Measurements from ENCODE around the gene SFN.
A peak's percentile ranks its signal among the peaks of the same experiment; 100 is the strongest.

The SFN gene

DNA sequence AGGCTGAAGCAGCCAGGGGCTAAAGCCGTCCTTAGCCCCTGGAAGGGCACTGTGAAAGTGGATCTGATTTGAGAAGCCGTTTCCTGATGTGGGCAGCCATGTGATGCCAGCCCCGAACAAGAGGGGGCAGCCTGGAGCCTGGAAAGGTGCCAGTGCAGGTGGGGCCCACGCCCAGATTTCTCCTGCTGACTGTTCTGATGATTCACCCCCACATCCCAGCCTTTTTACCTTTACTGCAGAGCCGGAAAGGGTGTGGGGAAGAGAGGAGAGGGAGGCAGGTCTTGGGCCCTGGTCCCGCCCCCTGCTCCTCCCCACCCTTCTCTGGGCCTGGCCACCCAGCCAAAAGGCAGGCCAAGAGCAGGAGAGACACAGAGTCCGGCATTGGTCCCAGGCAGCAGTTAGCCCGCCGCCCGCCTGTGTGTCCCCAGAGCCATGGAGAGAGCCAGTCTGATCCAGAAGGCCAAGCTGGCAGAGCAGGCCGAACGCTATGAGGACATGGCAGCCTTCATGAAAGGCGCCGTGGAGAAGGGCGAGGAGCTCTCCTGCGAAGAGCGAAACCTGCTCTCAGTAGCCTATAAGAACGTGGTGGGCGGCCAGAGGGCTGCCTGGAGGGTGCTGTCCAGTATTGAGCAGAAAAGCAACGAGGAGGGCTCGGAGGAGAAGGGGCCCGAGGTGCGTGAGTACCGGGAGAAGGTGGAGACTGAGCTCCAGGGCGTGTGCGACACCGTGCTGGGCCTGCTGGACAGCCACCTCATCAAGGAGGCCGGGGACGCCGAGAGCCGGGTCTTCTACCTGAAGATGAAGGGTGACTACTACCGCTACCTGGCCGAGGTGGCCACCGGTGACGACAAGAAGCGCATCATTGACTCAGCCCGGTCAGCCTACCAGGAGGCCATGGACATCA, at the start of gene SFN:
TSS of gene SFN (plus strand) at position 369 of the 904 bp plus-strand sequence. CDS start at position 433, 64 bp downstream.
- peak within 1 kb of the TSS; percentile 77 to 93 for H3K4me3 ChIP-seq (ENCODE audit: low read depth in 1 of 2, low read length in 2 of 2)
- H3K27ac ChIP-seq (ENCODE audit: low read depth, low read length), result peak within 1 kb of the TSS; percentile 83
- H3K27me3 ChIP-seq (ENCODE audit: control insufficient read depth in 1 of 2, insufficient read depth in 2 of 2, low read length in 2 of 2), result no peaks in the 10 kb centered on the region
- H3K4me1 ChIP-seq (ENCODE audit: control insufficient read depth in 1 of 2, insufficient read depth in 2 of 2, low read length in 2 of 2), result peaks cover 16% of the 10 kb centered on the region in 2 donors
- peak within 1 kb of the TSS; percentile 96 to 100 for H3K9ac ChIP-seq (ENCODE audit: low read depth in 1 of 2, low read length in 2 of 2)
- no peaks in the 10 kb centered on the region for H3K9me3 ChIP-seq (ENCODE audit: control insufficient read depth in 1 of 2, low read length in 2 of 2)
- H3K36me3 ChIP-seq (ENCODE audit: control insufficient read depth in 1 of 2, insufficient read depth in 2 of 2, low read length in 2 of 2), result peaks cover 0 to under 1% of the 10 kb centered on the region in 2 donors

DNA sequence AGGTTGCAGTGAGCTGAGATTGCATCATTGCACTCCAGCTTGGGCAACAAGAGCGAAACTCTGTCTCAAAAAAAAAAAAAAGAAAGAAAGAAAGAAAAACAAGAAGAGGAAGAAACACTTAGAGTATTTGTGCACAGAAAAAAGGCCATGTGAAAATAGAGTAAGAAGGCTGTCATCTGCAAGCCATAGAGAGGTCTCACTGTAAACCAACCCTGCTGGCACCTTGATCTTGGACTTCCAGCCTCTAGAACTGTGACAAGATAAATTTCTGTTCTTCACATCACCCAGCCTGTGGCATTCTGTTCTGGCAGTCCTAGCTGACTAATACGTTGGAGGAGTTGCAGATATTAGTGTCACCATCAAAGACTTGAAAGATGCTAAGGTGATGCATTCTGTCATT, 48.6 kb upstream of the SFN start:
- H3K9ac ChIP-seq (ENCODE audit: low read depth in 1 of 2, low read length in 2 of 2), result no peak overlapping the region
- no peaks in the 10 kb centered on the region for H3K27me3 ChIP-seq (ENCODE audit: control insufficient read depth in 1 of 2, insufficient read depth in 2 of 2, low read length in 2 of 2)
- no peak overlapping the region for H3K4me3 ChIP-seq (ENCODE audit: low read depth in 1 of 2, low read length in 2 of 2)
- no peak overlapping the region for H3K27ac ChIP-seq (ENCODE audit: low read depth, low read length)
- no peaks in the 10 kb centered on the region for H3K9me3 ChIP-seq (ENCODE audit: control insufficient read depth in 1 of 2, low read length in 2 of 2)
- H3K4me1 ChIP-seq (ENCODE audit: control insufficient read depth in 1 of 2, insufficient read depth in 2 of 2, low read length in 2 of 2), result no peaks in the 10 kb centered on the region
- H3K36me3 ChIP-seq (ENCODE audit: control insufficient read depth in 1 of 2, insufficient read depth in 2 of 2, low read length in 2 of 2), result no peaks in the 10 kb centered on the region

DNA sequence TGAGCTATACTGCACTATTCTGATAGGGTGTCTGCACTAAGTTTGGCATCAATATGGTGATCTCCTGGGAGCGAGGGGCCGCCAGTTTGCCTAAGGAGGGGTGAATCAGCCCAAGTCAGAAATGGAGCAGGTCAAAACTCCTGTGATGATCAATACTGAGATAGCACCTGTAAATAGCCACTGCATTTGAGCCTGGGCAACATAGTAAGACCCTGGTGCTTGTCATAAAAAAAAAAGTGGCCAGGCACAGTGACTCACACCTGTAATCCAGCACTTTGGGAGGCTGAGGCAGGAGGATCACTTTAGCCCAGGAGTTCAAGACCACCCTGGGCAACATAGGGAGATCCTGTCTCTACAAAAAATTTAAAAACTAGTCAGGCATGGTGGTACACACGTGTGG, 48.1 kb upstream of the SFN start:
- H3K9ac ChIP-seq (ENCODE audit: low read depth in 1 of 2, low read length in 2 of 2), result no peak overlapping the region
- no peak overlapping the region for H3K4me3 ChIP-seq (ENCODE audit: low read depth in 1 of 2, low read length in 2 of 2)
- no peak overlapping the region for H3K27ac ChIP-seq (ENCODE audit: low read depth, low read length)
- H3K4me1 ChIP-seq (ENCODE audit: control insufficient read depth in 1 of 2, insufficient read depth in 2 of 2, low read length in 2 of 2), result no peaks in the 10 kb centered on the region
- no peaks in the 10 kb centered on the region for H3K27me3 ChIP-seq (ENCODE audit: control insufficient read depth in 1 of 2, insufficient read depth in 2 of 2, low read length in 2 of 2)
- H3K9me3 ChIP-seq (ENCODE audit: control insufficient read depth in 1 of 2, low read length in 2 of 2), result no peaks in the 10 kb centered on the region
- H3K36me3 ChIP-seq (ENCODE audit: control insufficient read depth in 1 of 2, insufficient read depth in 2 of 2, low read length in 2 of 2), result no peaks in the 10 kb centered on the region

DNA sequence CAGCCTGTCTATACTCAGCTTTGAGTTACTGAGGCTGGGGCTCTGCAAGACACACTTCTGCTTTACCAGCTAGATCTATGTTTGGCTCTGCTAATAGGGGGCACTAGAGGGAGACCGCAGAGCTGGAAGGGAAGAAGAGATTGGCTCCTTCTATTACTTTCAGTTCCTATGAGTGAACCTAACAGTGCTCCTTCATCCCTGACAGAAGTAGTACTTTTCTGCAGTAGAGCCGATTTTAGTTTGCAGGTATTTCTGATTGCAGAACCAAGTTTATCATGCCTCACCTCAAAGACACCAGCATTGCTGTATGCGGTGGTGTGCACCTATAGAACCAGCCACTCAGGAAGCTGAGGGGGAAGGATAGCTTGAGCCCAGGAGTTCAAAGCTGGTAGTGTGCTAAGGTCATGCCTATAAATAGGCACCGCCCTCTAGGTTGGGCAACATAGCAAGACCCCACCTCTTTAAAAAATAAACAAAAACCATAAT, 42.1 kb upstream of the SFN start:
- Histone ChIP-seq H3K9me3 (ENCODE audit: control insufficient read depth in 1 of 2, low read length in 2 of 2) (no peaks in the 10 kb centered on the region), H3K27me3 (ENCODE audit: control insufficient read depth in 1 of 2, insufficient read depth in 2 of 2, low read length in 2 of 2) (no peaks in the 10 kb centered on the region), H3K9ac (ENCODE audit: low read depth in 1 of 2, low read length in 2 of 2) (peak overlapping the region in 1 of 2 donors; percentile 8), H3K36me3 (ENCODE audit: control insufficient read depth in 1 of 2, insufficient read depth in 2 of 2, low read length in 2 of 2) (no peaks in the 10 kb centered on the region), H3K4me1 (ENCODE audit: control insufficient read depth in 1 of 2, insufficient read depth in 2 of 2, low read length in 2 of 2) (peaks cover 18 to 19% of the 10 kb centered on the region in 2 donors), H3K4me3 (ENCODE audit: low read depth in 1 of 2, low read length in 2 of 2) (peak overlapping the region in 1 of 2 donors; percentile 38), H3K27ac (ENCODE audit: low read depth, low read length) (no peak overlapping the region)

DNA sequence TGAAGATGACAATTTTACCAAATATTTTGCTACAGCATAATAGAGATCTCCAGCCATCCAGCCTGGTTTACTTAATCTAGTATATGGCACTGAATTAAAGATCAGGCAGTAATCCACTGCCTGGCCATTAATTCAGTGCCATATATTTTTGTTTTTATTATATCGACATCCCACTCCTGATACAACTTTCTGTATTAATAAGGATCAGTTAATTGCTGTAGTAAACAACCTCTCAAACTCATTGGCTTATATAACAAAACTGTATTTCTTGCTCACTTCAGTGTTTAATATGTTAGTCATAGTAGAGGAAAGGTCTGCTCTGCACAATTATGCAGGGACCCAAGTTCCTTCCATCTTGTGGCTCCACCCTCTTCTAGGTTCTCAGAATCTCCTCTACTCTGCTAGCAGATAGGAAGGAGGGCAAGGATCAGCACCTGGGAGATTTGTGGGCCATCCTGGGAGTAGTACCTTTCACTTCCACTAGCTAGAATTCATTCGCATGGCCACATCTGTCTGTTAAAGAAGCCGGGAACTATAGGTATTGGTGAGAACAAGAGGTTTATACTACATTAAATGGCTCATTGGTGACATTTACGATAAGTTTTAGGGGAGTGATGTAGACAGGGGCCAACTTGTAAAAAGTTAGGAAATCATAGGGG, 40.1 kb upstream of the SFN start:
- H3K9me3 ChIP-seq (ENCODE audit: control insufficient read depth in 1 of 2, low read length in 2 of 2), result no peaks in the 10 kb centered on the region
- peaks cover 23 to 30% of the 10 kb centered on the region in 2 donors for H3K4me1 ChIP-seq (ENCODE audit: control insufficient read depth in 1 of 2, insufficient read depth in 2 of 2, low read length in 2 of 2)
- H3K9ac ChIP-seq (ENCODE audit: low read depth in 1 of 2, low read length in 2 of 2), result no peak overlapping the region
- no peak overlapping the region for H3K27ac ChIP-seq (ENCODE audit: low read depth, low read length)
- no peaks in the 10 kb centered on the region for H3K36me3 ChIP-seq (ENCODE audit: control insufficient read depth in 1 of 2, insufficient read depth in 2 of 2, low read length in 2 of 2)
- no peak overlapping the region for H3K4me3 ChIP-seq (ENCODE audit: low read depth in 1 of 2, low read length in 2 of 2)
- H3K27me3 ChIP-seq (ENCODE audit: control insufficient read depth in 1 of 2, insufficient read depth in 2 of 2, low read length in 2 of 2), result no peaks in the 10 kb centered on the region

DNA sequence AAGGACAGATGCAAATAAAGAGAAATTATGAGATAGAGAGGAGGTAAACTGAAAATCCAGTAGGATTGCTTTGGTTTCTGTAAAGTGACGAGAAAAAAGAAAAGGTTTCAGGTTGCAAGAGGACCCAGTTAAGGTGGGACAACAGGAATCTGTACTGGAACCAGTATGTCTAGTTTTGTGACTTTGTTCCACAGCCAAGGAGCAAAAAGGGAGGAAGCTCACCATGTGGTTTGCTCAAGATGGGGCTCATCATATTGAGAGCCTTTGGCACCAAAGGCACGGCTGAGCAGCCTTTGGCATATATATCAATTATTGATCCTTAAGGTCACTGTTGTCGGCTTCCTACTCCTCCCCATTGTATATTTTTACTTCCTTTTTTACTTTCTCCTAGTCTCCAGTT, 38.2 kb upstream of the SFN start:
- Histone ChIP-seq H3K36me3 (ENCODE audit: control insufficient read depth in 1 of 2, insufficient read depth in 2 of 2, low read length in 2 of 2) (no peaks in the 10 kb centered on the region), H3K4me1 (ENCODE audit: control insufficient read depth in 1 of 2, insufficient read depth in 2 of 2, low read length in 2 of 2) (peaks cover 39 to 45% of the 10 kb centered on the region in 2 donors), H3K9me3 (ENCODE audit: control insufficient read depth in 1 of 2, low read length in 2 of 2) (no peaks in the 10 kb centered on the region), H3K4me3 (ENCODE audit: low read depth in 1 of 2, low read length in 2 of 2) (peak overlapping the region in 1 of 2 donors; percentile 5), H3K27ac (ENCODE audit: low read depth, low read length) (no peak overlapping the region), H3K27me3 (ENCODE audit: control insufficient read depth in 1 of 2, insufficient read depth in 2 of 2, low read length in 2 of 2) (no peaks in the 10 kb centered on the region), H3K9ac (ENCODE audit: low read depth in 1 of 2, low read length in 2 of 2) (no peak overlapping the region)

DNA sequence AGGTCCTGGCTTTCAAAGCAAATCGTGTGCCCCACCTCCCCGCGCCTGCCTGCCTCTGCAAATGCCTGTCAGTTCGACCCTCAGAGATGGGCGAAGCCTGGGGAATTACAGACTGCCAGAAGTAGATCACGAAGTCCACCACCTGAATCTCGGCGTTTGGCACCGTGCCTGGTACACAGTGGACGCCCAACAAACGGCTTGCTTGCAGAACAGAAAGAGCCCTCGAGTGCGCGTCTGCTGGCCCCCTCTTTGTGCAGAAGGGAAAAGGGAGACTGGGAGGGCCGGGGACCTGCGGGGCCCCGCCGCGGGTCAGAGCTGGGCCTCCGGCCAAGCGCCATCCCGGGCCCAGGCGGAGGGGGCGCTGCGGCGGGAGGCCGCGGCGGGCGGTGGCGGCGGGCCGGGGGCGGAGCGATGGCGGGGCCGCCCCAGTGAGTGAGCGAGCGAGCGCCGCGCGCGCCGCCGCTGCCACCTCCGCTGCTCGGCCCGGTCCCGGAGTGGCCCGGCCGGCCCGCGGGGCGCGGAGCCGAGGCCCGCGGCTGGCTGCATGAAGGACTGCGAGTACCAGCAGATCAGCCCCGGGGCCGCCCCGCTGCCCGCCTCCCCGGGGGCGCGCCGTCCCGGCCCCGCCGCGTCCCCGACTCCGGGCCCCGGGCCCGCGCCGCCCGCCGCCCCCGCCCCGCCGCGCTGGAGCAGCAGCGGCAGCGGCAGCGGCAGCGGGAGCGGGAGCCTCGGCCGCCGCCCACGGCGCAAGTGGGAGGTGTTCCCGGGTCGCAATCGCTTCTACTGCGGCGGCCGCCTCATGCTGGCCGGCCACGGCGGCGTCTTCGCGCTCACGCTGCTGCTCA, 36.5 kb upstream of the SFN start, which contains the start of gene ZDHHC18:
TSS of gene ZDHHC18 (plus strand) at position 428 of the 845 bp plus-strand sequence. CDS start at position 545, 117 bp downstream.
- H3K4me1 ChIP-seq (ENCODE audit: control insufficient read depth in 1 of 2, insufficient read depth in 2 of 2, low read length in 2 of 2), result peaks cover 44 to 49% of the 10 kb centered on the region in 2 donors

DNA sequence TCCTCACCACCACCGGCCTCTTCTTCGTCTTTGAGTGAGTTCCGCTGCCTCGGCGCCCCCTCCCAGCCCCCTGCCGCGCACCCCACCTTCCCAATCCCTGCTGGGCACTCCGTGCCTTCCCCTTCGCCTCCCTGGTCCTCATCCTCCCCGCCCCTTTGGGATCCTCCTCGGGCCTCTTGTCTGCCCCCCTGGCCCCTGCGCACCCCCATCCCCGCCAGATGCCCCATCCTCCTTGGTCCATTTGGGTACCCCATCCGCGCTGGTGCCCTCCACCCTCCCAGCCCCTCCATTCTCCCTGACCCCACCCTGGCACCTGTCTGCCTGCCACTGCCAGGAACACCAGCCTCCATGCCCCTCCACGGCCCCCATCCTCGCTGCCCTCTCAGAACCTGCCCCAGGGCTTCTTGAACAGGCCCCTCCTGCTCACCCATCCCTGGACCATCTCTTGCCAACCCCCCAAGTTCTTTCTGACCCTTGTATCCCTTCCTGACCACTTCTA, 35.8 kb upstream of the SFN start:
- Histone ChIP-seq H3K9ac (ENCODE audit: low read depth in 1 of 2, low read length in 2 of 2) (peak overlapping the region; percentile 51 to 65), H3K36me3 (ENCODE audit: control insufficient read depth in 1 of 2, insufficient read depth in 2 of 2, low read length in 2 of 2) (peaks cover 4 to 16% of the 10 kb centered on the region in 2 donors), H3K4me1 (ENCODE audit: control insufficient read depth in 1 of 2, insufficient read depth in 2 of 2, low read length in 2 of 2) (peaks cover 51 to 55% of the 10 kb centered on the region in 2 donors), H3K9me3 (ENCODE audit: control insufficient read depth in 1 of 2, low read length in 2 of 2) (no peaks in the 10 kb centered on the region), H3K27me3 (ENCODE audit: control insufficient read depth in 1 of 2, insufficient read depth in 2 of 2, low read length in 2 of 2) (no peaks in the 10 kb centered on the region), H3K27ac (ENCODE audit: low read depth, low read length) (peak overlapping the region; percentile 27), H3K4me3 (ENCODE audit: low read depth in 1 of 2, low read length in 2 of 2) (peak overlapping the region; percentile 70 to 72)

More for the DNA sequence above, 36.5 kb upstream of the SFN start, which contains the start of gene ZDHHC18:
- H3K36me3 ChIP-seq (ENCODE audit: control insufficient read depth in 1 of 2, insufficient read depth in 2 of 2, low read length in 2 of 2), result peaks cover 0 to 10% of the 10 kb centered on the region in 2 donors
- peak within 1 kb of the TSS; percentile 67 for H3K9ac ChIP-seq (ENCODE audit: low read depth in 1 of 2, low read length in 2 of 2)
- H3K4me3 ChIP-seq (ENCODE audit: low read depth in 1 of 2, low read length in 2 of 2), result peak within 1 kb of the TSS; percentile 70 to 73
- no peaks in the 10 kb centered on the region for H3K9me3 ChIP-seq (ENCODE audit: control insufficient read depth in 1 of 2, low read length in 2 of 2)
- H3K27me3 ChIP-seq (ENCODE audit: control insufficient read depth in 1 of 2, insufficient read depth in 2 of 2, low read length in 2 of 2), result no peaks in the 10 kb centered on the region
- peak within 1 kb of the TSS; percentile 34 for H3K27ac ChIP-seq (ENCODE audit: low read depth, low read length)

DNA sequence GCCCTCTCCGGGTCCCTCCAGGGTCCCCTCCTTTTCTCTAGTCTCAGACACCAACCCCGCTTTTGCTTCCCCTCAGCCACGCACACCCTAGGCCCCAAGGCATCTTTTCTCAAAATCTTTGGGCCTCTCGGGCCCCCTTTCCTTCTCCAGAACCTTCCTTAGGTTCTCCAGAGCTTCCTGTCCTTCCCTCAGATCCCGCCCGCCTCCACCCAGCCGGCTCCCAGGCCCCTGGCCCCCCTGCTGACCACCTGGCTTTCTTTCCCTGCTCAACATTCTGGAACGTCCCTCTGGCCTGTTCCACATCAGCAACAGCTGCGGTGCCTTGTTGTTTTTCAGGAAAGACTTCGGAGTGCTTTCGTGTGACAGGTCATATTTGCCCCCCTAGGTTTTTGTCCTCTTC, 35.3 kb upstream of the SFN start:
- Histone ChIP-seq H3K9me3 (ENCODE audit: control insufficient read depth in 1 of 2, low read length in 2 of 2) (no peaks in the 10 kb centered on the region), H3K27ac (ENCODE audit: low read depth, low read length) (peak overlapping the region; percentile 27)

More for the DNA sequence above, 35.3 kb upstream of the SFN start:
- Histone ChIP-seq H3K27me3 (ENCODE audit: control insufficient read depth in 1 of 2, insufficient read depth in 2 of 2, low read length in 2 of 2) (no peaks in the 10 kb centered on the region), H3K36me3 (ENCODE audit: control insufficient read depth in 1 of 2, insufficient read depth in 2 of 2, low read length in 2 of 2) (peaks cover 9 to 21% of the 10 kb centered on the region in 2 donors), H3K4me1 (ENCODE audit: control insufficient read depth in 1 of 2, insufficient read depth in 2 of 2, low read length in 2 of 2) (peaks cover 51 to 57% of the 10 kb centered on the region in 2 donors), H3K9ac (ENCODE audit: low read depth in 1 of 2, low read length in 2 of 2) (peak overlapping the region; percentile 51 to 65), H3K4me3 (ENCODE audit: low read depth in 1 of 2, low read length in 2 of 2) (peak overlapping the region; percentile 70 to 72)

Data from duodenal mucosa (tissue), 2 donors.